IPS-NIHi7 (cell line): ENCODE measurements around the gene MAS1L.

Experiments used
- DNase-seq: peaks from one replicate; pipeline ENCODE4 v3.0.0; 2012; ENCODE audit warnings: mixed read lengths; ENCODE audit errors: extremely low spot score

The MAS1L gene

DNA sequence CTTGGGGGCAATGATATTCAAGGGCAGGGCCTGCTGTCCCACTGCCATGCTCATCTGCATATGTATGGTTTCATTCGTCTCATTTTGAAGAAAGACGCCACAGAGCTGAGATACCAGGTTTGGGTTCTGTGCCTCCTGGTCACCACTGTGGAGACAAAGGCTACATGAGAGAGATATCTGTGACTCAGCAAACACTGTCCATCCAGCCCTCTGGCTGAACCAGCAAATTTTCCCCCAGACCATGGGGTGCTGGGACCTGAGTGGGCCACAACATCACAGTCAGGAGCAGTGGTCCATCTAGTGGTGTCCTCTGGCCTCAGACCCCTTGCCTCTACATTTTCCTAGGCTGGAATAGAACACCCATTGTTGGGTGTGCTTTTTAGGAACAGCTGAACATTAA, at the start of gene MAS1L:
TSS of gene MAS1L (minus strand) at position 297 of the 400 bp plus-strand sequence. CDS start at position 243, 54 bp downstream.
- no peak for DNase-seq

DNA sequence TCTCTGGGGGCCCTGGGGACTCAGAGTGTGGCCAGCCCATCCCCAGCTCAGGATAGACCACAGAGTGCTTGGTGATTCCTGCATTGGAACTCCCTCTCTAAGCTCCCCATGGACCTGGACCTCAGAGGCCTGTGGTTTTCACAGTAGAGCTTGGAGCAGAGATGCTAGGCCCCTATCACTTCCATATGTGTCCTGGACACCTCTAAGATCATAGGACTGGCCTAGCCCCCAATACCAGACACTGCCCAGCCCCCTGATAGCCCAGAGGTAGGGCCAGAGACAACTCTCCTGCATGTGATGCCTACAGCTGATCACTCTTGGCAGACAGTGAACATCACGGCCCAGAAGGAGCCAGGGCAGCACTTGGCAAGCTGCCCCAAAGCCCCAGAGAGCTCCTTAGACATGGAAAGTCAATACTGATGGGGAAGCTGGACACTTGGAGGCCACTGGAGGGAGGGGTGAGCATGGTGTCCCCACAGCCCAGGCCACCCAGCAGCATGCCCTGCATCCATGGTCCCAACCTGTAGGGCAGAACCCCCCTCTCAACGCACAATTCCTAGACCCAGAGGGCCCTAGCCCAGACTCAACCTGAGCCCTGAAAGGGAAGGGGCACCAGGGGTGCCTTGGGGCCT, 44.7 kb upstream of the MAS1L start:
- DNase-seq, result no peak

GRCh38 chr6:29531668-29532067, 43.9 kb upstream of the MAS1L start:
- DNase-seq, result no peak

DNA sequence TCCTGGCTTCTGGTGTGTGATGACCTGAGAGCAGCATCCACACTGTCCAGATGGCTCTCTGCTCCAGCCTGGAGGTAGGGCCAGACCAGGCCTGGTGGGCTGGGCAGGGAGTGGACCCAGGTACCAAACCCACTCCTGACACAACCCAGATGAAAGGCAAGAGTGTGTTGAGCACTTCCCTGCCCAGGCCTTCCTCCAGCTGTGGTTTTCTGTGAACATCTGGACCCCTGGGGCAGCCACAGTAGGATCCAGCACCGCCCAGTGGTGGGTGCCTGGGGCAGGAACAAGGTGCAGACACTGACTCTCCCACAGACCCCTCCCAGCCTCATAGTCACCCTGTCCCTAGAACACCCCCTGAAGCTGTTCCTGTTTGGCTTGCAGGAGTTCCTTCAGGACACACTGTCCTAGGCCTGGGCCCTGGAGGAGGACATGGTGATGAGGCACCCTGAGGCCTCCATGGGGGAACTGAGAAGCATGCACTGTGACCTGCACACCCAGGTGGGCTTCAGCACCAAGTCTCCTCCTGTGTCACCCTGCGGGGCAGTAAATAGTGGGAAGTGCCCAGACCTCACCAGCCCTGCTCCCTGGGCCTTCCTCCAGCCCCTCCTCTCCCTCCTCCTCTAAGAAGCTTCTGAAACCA, 43.0 kb upstream of the MAS1L start:
- DNase-seq, result no peak

DNA sequence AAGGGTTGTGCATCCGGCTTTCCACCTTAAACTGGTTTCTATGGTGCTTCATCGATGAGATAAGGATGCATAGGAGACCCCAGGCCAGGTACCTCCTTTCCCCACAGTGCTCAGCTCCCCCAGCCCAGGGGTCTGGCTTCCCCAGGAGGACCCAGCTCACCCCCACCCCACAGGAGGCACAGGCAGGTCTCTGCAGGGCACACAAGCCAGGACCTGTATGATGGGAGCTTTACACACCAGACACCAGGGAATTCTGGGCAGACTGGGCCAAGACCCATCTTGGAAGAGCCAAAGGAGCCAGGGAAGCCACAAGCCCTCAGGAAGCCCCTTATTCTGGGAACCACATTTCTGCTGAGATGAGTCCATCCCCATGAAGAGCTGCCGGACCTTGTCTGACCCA, 42.2 kb upstream of the MAS1L start:
- DNase-seq, result no peak

GRCh38 chr6:29528988-29529560, 41.3 kb upstream of the MAS1L start:
- DNase-seq, result no peak

DNA sequence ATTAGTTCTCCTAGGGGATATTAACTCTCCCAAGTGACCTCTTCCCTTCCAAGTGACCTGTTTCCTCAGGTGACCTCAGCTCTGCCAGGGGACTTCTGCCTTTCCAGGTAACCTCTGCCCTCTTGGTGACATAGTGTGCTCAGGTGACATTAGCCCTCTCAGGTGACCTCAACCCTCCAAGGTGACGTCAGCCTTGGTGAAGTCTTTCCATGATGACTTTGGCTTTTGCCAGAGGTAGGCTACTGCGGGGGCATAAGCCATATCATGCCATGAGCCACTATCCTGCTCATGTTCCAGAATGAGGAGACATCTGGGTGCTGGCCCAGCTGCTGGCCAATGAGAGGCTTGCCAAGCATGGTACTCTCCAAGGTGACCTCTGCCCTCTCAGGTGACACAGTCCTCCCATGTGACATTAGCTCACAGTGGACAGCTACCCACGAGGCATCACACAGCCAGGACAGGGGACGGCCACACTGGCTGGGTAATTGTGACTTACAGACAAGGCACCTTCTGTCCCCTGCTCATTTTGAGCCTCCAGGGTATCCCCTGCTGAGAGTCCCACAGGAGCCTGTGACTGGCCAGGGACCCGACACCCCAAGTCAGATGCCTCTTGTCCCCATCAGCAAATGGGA, 40.7 kb upstream of the MAS1L start:
- no peak for DNase-seq

DNA sequence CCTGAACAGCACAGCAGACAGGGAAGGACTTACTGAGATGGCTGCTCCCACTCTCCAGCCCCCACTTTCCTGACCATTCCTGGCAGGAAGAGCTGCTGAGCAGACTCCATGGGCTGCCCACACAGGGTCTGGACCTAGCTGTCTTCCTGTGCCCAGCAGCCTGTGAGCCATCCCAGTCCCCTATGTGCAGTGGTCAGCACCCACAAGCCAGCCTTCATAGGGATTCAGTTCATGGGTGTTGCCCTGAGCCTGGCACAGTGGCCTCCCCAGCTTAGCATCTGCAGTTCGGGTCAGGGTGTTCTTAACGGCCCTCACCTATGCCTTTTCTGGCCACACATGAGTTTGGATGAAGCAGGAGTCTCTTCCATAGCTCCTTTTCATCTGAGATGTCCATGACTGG, 39.8 kb upstream of the MAS1L start:
- DNase-seq, result no peak

- DNase-seq, result no peak
Measured at GRCh38 chr6:29527126-29527525, 39.4 kb upstream of the MAS1L start.

GRCh38 chr6:29525311-29525639, 37.5 kb upstream of the MAS1L start:
- DNase-seq, result no peak

DNA sequence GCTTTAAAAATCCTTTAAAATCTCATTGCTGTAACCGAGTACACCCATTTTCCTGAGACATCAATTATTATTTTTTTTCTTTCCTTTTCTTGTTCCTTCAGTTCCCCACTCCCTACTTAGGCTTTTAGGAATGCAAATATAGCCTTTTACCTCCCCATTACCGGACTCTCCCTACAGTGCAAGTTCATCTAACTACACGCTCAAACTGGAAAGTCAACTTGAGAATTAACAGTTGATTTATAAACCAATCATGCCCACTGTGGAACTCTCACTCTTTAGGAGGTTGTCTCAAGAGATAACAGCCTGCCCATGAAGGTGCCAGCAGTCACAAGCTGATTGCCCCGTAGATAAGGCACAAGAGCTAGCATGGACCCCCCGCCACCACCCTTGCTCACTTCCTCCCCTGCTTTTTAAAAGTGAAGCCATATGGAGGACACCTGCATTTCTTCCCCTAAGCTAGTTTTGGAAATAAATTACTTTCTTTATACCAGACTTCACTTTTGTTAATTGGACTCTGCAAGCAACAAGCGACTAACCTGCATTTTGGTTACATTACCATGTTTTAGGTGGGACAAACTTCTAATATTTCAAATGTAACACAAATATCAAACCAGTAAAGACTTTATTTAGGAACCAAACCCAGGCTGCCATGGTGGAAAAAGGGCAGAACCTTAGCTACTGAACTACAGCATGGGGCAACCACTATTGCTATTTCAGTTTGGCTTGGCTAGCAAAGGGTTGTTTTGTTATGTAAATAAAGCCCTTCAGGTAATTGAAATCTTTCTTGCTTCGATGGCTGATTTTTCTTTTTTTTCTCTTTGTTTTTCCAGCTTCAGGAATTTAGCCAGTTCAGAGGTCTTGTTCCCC, 36.9 kb upstream of the MAS1L start:
- no peak for DNase-seq

DNA sequence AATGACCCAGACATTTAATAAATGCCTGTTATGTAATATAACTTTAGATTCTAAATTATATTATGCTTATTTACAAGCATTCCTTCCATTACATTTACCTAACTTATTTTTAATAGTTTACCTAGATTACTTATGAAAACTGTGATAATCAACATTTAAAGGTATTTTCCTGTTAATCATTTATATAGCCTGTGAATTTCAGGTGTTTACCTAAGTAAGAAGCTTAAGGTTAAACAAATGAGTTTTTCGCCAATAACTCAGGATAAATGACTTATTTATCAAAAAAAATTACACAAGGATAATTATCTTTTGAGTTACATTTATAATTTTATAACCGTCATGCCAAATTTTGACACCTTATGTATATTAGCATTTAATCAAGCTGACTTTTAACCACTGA, 36.3 kb upstream of the MAS1L start:
- DNase-seq, result no peak

GRCh38 chr6:29522227-29522626, 34.5 kb upstream of the MAS1L start:
- DNase-seq, result no peak

GRCh38 chr6:29521006-29521680, 33.4 kb upstream of the MAS1L start:
- no peak for DNase-seq

- no peak for DNase-seq
Measured at GRCh38 chr6:29520232-29520631, 32.5 kb upstream of the MAS1L start.

DNA sequence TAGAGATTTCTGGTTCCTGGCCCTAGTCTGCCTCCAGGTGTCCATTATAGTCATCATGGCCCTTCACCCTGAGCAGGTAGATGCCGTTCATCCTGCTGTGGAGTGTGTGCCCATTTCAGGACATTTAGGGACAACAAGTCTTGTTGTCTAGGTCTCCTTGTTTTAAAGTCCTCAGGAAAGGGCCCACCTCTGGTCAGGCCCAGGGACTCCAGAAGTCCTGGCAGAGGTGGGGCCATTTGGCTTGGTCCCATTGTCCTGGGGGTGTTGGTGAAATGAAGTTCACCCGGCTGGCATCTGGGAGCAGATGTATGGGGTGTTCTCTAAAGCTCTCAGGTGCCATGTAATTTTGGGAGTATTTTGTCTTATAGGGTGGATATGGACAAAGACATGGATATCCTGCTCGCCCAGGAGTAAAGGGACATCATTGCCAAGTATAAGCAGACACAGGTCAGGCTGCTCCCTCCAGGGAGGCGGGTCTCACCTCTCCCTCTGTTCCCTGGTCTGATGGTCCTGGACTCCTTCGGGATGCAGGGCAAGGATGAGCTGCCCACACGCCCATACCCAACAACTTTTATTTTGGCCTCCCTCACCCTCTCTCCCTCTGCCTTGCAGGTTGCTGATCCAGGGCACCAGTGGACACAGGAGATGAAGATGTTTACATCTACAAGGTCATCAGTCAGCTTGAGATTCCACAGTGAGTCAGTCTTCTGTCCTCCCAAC, 31.7 kb upstream of the MAS1L start:
- DNase-seq, result no peak

DNA sequence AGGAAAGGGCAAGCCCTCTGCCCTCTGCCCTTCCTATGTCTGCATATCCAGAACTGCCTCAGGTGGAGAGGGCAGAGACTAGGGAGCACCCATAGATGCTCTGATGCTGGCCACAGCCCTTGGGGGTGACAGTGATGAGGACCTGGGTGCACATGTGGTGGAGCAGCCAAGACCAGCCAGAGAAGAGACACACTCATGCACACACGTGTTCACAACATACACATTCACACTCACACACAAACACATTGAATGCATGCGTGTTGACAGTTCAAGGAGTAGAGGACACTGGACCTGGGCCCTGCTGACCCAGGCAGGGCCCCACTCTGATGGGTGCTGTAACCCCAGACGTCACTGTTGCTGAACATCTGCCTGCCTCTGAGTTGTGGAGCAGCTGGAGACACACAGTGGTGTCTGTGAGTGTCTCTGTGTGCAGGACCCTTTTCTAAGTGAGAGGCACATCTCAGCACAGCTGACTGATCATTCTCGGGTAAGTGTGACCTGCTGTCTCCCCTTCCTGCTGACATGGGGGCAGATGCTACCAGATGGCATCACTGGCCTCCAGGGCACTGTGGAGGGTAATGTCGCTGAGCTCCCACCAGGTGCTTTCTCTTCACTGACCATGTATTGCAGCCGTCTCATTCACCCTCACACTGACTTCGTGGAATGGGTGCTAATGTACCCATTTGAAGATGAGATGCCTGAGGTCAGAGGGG, 30.1 kb upstream of the MAS1L start:
- DNase-seq, result no peak

- DNase-seq, result no peak
Measured at GRCh38 chr6:29517245-29517644, 29.5 kb upstream of the MAS1L start.

DNA sequence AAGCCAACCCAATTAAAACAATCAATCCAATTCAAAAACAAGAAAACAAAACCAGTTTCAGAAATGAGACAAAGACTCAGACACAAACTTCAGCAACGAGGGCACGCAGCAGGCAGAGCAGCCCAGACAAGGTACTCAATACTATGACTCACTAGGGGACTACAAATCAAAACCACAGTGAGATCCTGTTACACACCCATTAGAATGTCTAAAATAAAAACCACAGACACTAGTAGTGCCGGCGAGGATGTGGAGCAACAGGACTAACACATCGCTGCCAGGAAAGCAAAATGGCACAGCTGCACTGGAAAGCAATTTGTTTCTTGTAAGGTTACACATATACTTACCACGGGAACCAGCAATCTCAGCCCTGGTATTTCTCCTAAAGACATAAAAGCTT, 28.4 kb upstream of the MAS1L start:
- DNase-seq, result no peak

DNA sequence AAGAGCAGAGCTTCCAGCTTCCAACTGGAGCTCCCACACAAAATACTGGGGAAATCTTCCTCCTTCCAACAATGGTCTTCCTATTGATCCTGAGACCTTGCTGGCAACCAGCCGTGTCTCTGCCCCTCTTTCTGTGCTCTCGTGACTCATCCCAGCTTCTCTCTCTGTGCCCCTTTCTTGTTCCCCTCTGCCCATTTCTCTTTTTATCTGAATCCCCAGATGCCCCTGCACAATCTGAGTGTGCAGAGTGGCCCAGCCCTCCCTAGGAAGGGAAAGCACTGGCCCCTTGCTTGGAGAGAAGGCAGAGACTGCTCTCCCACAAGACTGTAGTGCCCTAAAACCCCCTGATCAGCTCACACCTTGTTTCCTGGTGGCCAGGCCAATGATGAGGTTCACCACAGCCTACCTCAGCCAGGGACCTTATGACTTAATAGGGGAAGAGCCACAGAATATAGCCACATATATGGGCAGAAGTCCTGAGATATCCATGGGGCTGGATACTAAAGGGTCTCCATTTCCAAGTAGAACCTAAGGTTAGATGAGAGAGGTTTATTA, 23.1 kb upstream of the MAS1L start:
- DNase-seq, result no peak
